Measurements from ENCODE around the gene CHFR. TPM values are rescaled to one million over a fixed set of nuclear protein-coding genes. Genes with fewer than 3 reads are reported as not detected.

Gene CHFR
- total and polyA plus RNA-seq, 4 donors: 7.0 to 23.4 (median 14.6) TPM

- no peak overlapping the region for H3K27ac ChIP-seq (ENCODE audit: low read depth in 1 of 2, low read length in 2 of 2)
- peaks cover 21 to 87% (median 53%) of the 10 kb centered on the region in 4 donors for H3K36me3 ChIP-seq (ENCODE audit: control insufficient read depth in 4 of 4, insufficient read depth in 3 of 4, low read depth in 1 of 4, low read length in 3 of 4)
- H3K9me3 ChIP-seq (ENCODE audit: control insufficient read depth in 4 of 4, low read length in 3 of 4): no peaks in the 10 kb centered on the region
- 97% methylated on average over 14 of the region's 14 CpGs for WGBS
- no peaks in the 10 kb centered on the region for H3K4me1 ChIP-seq (ENCODE audit: control insufficient read depth in 4 of 4, insufficient read depth in 4 of 4, low read length in 3 of 4)
- DNase-seq (ENCODE audit: low spot score): no peak
- H3K27me3 ChIP-seq (ENCODE audit: control insufficient read depth in 4 of 4, insufficient read depth in 4 of 4, low read length in 3 of 4): no peaks in the 10 kb centered on the region
- no peak for TF ChIP-seq RXRA (IDR thresholded peaks at IDR 0.05)
- no peak for TF ChIP-seq SP1 (IDR thresholded peaks at IDR 0.05)
- TF ChIP-seq YY1 (IDR thresholded peaks at IDR 0.05): no peak
- no peak for TF ChIP-seq HNF4G (IDR thresholded peaks at IDR 0.05)
- TF ChIP-seq HNF4A (conservative IDR thresholded peaks at IDR 0.05): no peak
- TF ChIP-seq FOXA2 (IDR thresholded peaks at IDR 0.05): no peak
- no peak for TF ChIP-seq NR2F2 (IDR thresholded peaks at IDR 0.05)
- TF ChIP-seq CTCF (IDR thresholded peaks at IDR 0.05; ENCODE audit: low read depth, low read length, missing input control): no peak
- no peak for TF ChIP-seq ZBTB33 (IDR thresholded peaks at IDR 0.05)
- no peak for TF ChIP-seq MAX (IDR thresholded peaks at IDR 0.05)
- no peak for TF ChIP-seq RAD21 (IDR thresholded peaks at IDR 0.05)
- TF ChIP-seq JUND (IDR thresholded peaks at IDR 0.05): no peak
- no peak for TF ChIP-seq FOXA1 (IDR thresholded peaks at IDR 0.05)
- TF ChIP-seq REST (IDR thresholded peaks at IDR 0.05): no peak
- no peak for TF ChIP-seq TAF1 (conservative IDR thresholded peaks at IDR 0.05)
- TF ChIP-seq ATF3 (IDR thresholded peaks at IDR 0.05): no peak
- no peak for TF ChIP-seq GABPA (IDR thresholded peaks at IDR 0.05 in 1 of 2, conservative IDR thresholded peaks at IDR 0.05 in 1 of 2)
- H3K4me3 ChIP-seq (ENCODE audit: low read depth in 1 of 3, low read length in 3 of 3): no peak overlapping the region
- no peak overlapping the region for H3K9ac ChIP-seq (ENCODE audit: low read depth in 1 of 2, low read length in 2 of 2)
These were observed 84.3 kb downstream of the CHFR start for GRCh38 chr12:132803125-132803524.

- Histone ChIP-seq H3K4me1 (ENCODE audit: control insufficient read depth in 4 of 4, insufficient read depth in 4 of 4, low read length in 3 of 4) (no peaks in the 10 kb centered on the region), H3K9ac (ENCODE audit: low read depth in 1 of 2, low read length in 2 of 2) (no peak overlapping the region), H3K27ac (ENCODE audit: low read depth in 1 of 2, low read length in 2 of 2) (no peak overlapping the region), H3K27me3 (ENCODE audit: control insufficient read depth in 4 of 4, insufficient read depth in 4 of 4, low read length in 3 of 4) (no peaks in the 10 kb centered on the region), H3K36me3 (ENCODE audit: control insufficient read depth in 4 of 4, insufficient read depth in 3 of 4, low read depth in 1 of 4, low read length in 3 of 4) (peaks cover 29 to 88% (median 54%) of the 10 kb centered on the region in 4 donors), H3K9me3 (ENCODE audit: control insufficient read depth in 4 of 4, low read length in 3 of 4) (no peaks in the 10 kb centered on the region), H3K4me3 (ENCODE audit: low read depth in 1 of 3, low read length in 3 of 3) (no peak overlapping the region)
- 94% methylated on average over 28 of the region's 28 CpGs for WGBS
- DNase-seq (ENCODE audit: low spot score): no peak
- TF ChIP-seq FOXA2 (IDR thresholded peaks at IDR 0.05) (no peak), TAF1 (conservative IDR thresholded peaks at IDR 0.05) (no peak), REST (IDR thresholded peaks at IDR 0.05) (no peak), HNF4A (conservative IDR thresholded peaks at IDR 0.05) (no peak), SP1 (IDR thresholded peaks at IDR 0.05) (no peak), MAX (IDR thresholded peaks at IDR 0.05) (no peak), NR2F2 (IDR thresholded peaks at IDR 0.05) (no peak), HNF4G (IDR thresholded peaks at IDR 0.05) (no peak), GABPA (IDR thresholded peaks at IDR 0.05 in 1 of 2, conservative IDR thresholded peaks at IDR 0.05 in 1 of 2) (no peak), JUND (IDR thresholded peaks at IDR 0.05) (no peak), ATF3 (IDR thresholded peaks at IDR 0.05) (no peak), ZBTB33 (IDR thresholded peaks at IDR 0.05) (no peak)
These were observed 85.7 kb downstream of the CHFR start for GRCh38 chr12:132801741-132802140.
